ENCODE results near the gene FSTL4. TPM values are rescaled to one million over a fixed set of nuclear protein-coding genes. Genes with fewer than 3 reads are reported as not detected.

The FSTL4 gene
- polyA plus RNA-seq, 6 donors from 2014 or later = 0.22 to 0.78 (median 0.48) TPM; not detected in 1

- H3K27me3 Mint-ChIP-seq = peaks cover 9 to 35% (median 10%) of the 10 kb centered on the region in 3 donors
- no peak overlapping the region for H3K27ac Mint-ChIP-seq
- DNase-seq = no peak
- H3K4me1 Mint-ChIP-seq = no peaks in the 10 kb centered on the region
- H3K4me3 Mint-ChIP-seq = no peak overlapping the region
- no peaks in the 10 kb centered on the region for H3K9me3 Mint-ChIP-seq
- H3K36me3 Mint-ChIP-seq = no peaks in the 10 kb centered on the region
- ATAC-seq (ENCODE audit: low read depth in 2 of 2) = no peak
Measured at GRCh38 chr5:133603711-133604110, 8.6 kb downstream of the FSTL4 start.

- H3K4me3 Mint-ChIP-seq = no peak overlapping the region
- DNase-seq (no peak), ATAC-seq (ENCODE audit: low read depth in 2 of 2) (no peak)
- peak overlapping the region in 1 of 6 donors; percentile 24 for H3K27ac Mint-ChIP-seq
- H3K4me1 Mint-ChIP-seq = no peaks in the 10 kb centered on the region
- H3K36me3 Mint-ChIP-seq = no peaks in the 10 kb centered on the region
- no peaks in the 10 kb centered on the region for H3K9me3 Mint-ChIP-seq
- peaks cover 9 to 29% (median 10%) of the 10 kb centered on the region in 3 donors for H3K27me3 Mint-ChIP-seq
Measured at GRCh38 chr5:133602835-133603380, 9.4 kb downstream of the FSTL4 start.

- Mint-ChIP-seq H3K9me3 (no peaks in the 10 kb centered on the region), H3K4me3 (no peak overlapping the region), H3K4me1 (no peaks in the 10 kb centered on the region), H3K27ac (no peak overlapping the region), H3K36me3 (no peaks in the 10 kb centered on the region), H3K27me3 (peaks cover 0 to 20% (median 18%) of the 10 kb centered on the region in 3 donors)
- no peak for ATAC-seq (ENCODE audit: low read depth in 2 of 2)
- no peak for DNase-seq
Measured at GRCh38 chr5:133599600-133599999, 12.7 kb downstream of the FSTL4 start.

- Mint-ChIP-seq H3K36me3 (no peaks in the 10 kb centered on the region), H3K27ac (no peak overlapping the region), H3K9me3 (no peaks in the 10 kb centered on the region), H3K4me1 (no peaks in the 10 kb centered on the region), H3K4me3 (no peak overlapping the region), H3K27me3 (peaks cover 0 to 20% (median 18%) of the 10 kb centered on the region in 3 donors)
- ATAC-seq (ENCODE audit: low read depth in 2 of 2) (no peak), DNase-seq (no peak)
Measured at GRCh38 chr5:133599044-133599443, 13.3 kb downstream of the FSTL4 start.

- Mint-ChIP-seq H3K9me3 (no peaks in the 10 kb centered on the region), H3K4me1 (no peaks in the 10 kb centered on the region), H3K4me3 (no peak overlapping the region), H3K27ac (no peak overlapping the region), H3K36me3 (no peaks in the 10 kb centered on the region), H3K27me3 (peaks cover 4 to 17% (median 12%) of the 10 kb centered on the region in 3 donors)
- ATAC-seq (ENCODE audit: low read depth in 2 of 2) = no peak
- no peak for DNase-seq
Measured at GRCh38 chr5:133596049-133596448, 16.3 kb downstream of the FSTL4 start.

- DNase-seq (no peak), ATAC-seq (ENCODE audit: low read depth in 2 of 2) (no peak)
- Mint-ChIP-seq H3K27ac (no peak overlapping the region), H3K36me3 (no peaks in the 10 kb centered on the region), H3K27me3 (peaks cover 4 to 17% (median 12%) of the 10 kb centered on the region in 3 donors), H3K4me3 (no peak overlapping the region), H3K4me1 (no peaks in the 10 kb centered on the region), H3K9me3 (no peaks in the 10 kb centered on the region)
Measured at GRCh38 chr5:133595465-133595864, 16.9 kb downstream of the FSTL4 start.

GRCh38 chr5:133589286-133589685 lies 23.1 kb downstream of the FSTL4 start:
- no peaks in the 10 kb centered on the region for H3K4me1 Mint-ChIP-seq
- DNase-seq (no peak), ATAC-seq (ENCODE audit: low read depth in 2 of 2) (no peak)
- H3K27me3 Mint-ChIP-seq = peaks cover 0 to 7% (median 4%) of the 10 kb centered on the region in 3 donors
- no peaks in the 10 kb centered on the region for H3K36me3 Mint-ChIP-seq
- no peaks in the 10 kb centered on the region for H3K9me3 Mint-ChIP-seq
- peak overlapping the region in 1 of 6 donors; percentile 71 for H3K27ac Mint-ChIP-seq
- no peak overlapping the region for H3K4me3 Mint-ChIP-seq

- ATAC-seq (ENCODE audit: low read depth in 2 of 2) (no peak), DNase-seq (no peak)
- Mint-ChIP-seq H3K4me3 (no peak overlapping the region), H3K9me3 (no peaks in the 10 kb centered on the region), H3K36me3 (no peaks in the 10 kb centered on the region), H3K27me3 (peaks cover 0 to 39% (median 22%) of the 10 kb centered on the region in 3 donors), H3K4me1 (peaks cover 0 to 5% (median 0%) of the 10 kb centered on the region in 3 donors), H3K27ac (peak overlapping the region in 1 of 6 donors; percentile 53)
Measured at GRCh38 chr5:133582971-133583370, 29.4 kb downstream of the FSTL4 start.

- Mint-ChIP-seq H3K4me3 (no peak overlapping the region), H3K27me3 (peaks cover 0 to 48% (median 22%) of the 10 kb centered on the region in 3 donors), H3K36me3 (no peaks in the 10 kb centered on the region), H3K4me1 (peaks cover 0 to 5% (median 0%) of the 10 kb centered on the region in 3 donors), H3K27ac (no peak overlapping the region), H3K9me3 (no peaks in the 10 kb centered on the region)
- no peak for ATAC-seq (ENCODE audit: low read depth in 2 of 2)
- DNase-seq = no peak
Measured at GRCh38 chr5:133581918-133582317, 30.4 kb downstream of the FSTL4 start.

- no peaks in the 10 kb centered on the region for H3K36me3 Mint-ChIP-seq
- H3K27me3 Mint-ChIP-seq = peaks cover 0 to 50% (median 25%) of the 10 kb centered on the region in 3 donors
- no peak overlapping the region for H3K27ac Mint-ChIP-seq
- H3K4me1 Mint-ChIP-seq = peaks cover 0 to 5% (median 0%) of the 10 kb centered on the region in 3 donors
- no peaks in the 10 kb centered on the region for H3K9me3 Mint-ChIP-seq
- DNase-seq = no peak
- H3K4me3 Mint-ChIP-seq = no peak overlapping the region
- no peak for ATAC-seq (ENCODE audit: low read depth in 2 of 2)
Measured at GRCh38 chr5:133581348-133581747, 31.0 kb downstream of the FSTL4 start.

GRCh38 chr5:133580618-133581017 lies 31.7 kb downstream of the FSTL4 start:
- DNase-seq (no peak), ATAC-seq (ENCODE audit: low read depth in 2 of 2) (no peak)
- Mint-ChIP-seq H3K27ac (no peak overlapping the region), H3K9me3 (no peaks in the 10 kb centered on the region), H3K4me3 (no peak overlapping the region), H3K4me1 (peaks cover 0 to 5% (median 0%) of the 10 kb centered on the region in 3 donors), H3K36me3 (no peaks in the 10 kb centered on the region), H3K27me3 (peaks cover 0 to 55% (median 30%) of the 10 kb centered on the region in 3 donors)

GRCh38 chr5:133579766-133580165 lies 32.6 kb downstream of the FSTL4 start:
- Mint-ChIP-seq H3K27me3 (peaks cover 4 to 60% (median 30%) of the 10 kb centered on the region in 3 donors), H3K4me3 (no peak overlapping the region), H3K36me3 (no peaks in the 10 kb centered on the region), H3K4me1 (peaks cover 0 to 5% (median 0%) of the 10 kb centered on the region in 3 donors), H3K9me3 (no peaks in the 10 kb centered on the region), H3K27ac (no peak overlapping the region)
- no peak for ATAC-seq (ENCODE audit: low read depth in 2 of 2)
- no peak for DNase-seq

- Mint-ChIP-seq H3K9me3 (peaks cover 9 to 31% (median 21%) of the 10 kb centered on the region in 7 donors), H3K4me1 (peaks cover 0 to 4% (median 0%) of the 10 kb centered on the region in 3 donors), H3K4me3 (no peak overlapping the region), H3K36me3 (peaks cover 9 to 11% of the 10 kb centered on the region in 2 donors), H3K27ac (no peak overlapping the region), H3K27me3 (peaks cover 19 to 54% (median 40%) of the 10 kb centered on the region in 3 donors)
- DNase-seq (no peak), ATAC-seq (ENCODE audit: low read depth in 2 of 2) (no peak)
Measured at GRCh38 chr5:133569347-133569746, 43.0 kb downstream of the FSTL4 start.

- Mint-ChIP-seq H3K27ac (no peak overlapping the region), H3K27me3 (peaks cover 10 to 54% (median 41%) of the 10 kb centered on the region in 3 donors), H3K9me3 (no peaks in the 10 kb centered on the region), H3K4me1 (peaks cover 0 to 4% (median 0%) of the 10 kb centered on the region in 3 donors), H3K36me3 (peaks cover 0 to 4% of the 10 kb centered on the region in 2 donors), H3K4me3 (no peak overlapping the region)
- DNase-seq = no peak
- no peak for ATAC-seq (ENCODE audit: low read depth in 2 of 2)
Measured at GRCh38 chr5:133565993-133566392, 46.3 kb downstream of the FSTL4 start.

All from naive B cell (primary cell).